GM23338 (cell line): ENCODE measurements around the gene LILRA1. TPM values are rescaled to one million over a fixed set of nuclear protein-coding genes. Genes with fewer than 3 reads are reported as not detected.

Experiments used
- ATAC-seq: fragments of 200-7000 bp; cut with Tn5 transposase; 3 replicates; pipeline ENCODE4 v1.9.1; 2020
- DNase-seq: peaks from one replicate; pipeline ENCODE4 v3.0.0-alpha.2; 2015; ENCODE audit warnings: low spot score
- H2AFZ ChIP-seq: fragments of 200-600 bp; sonication (generic); 2 replicates; pipeline ENCODE4 v1.8.0; 2016; ENCODE audit warnings: antibody characterized with exemption, mild to moderate bottlenecking, moderate library complexity
- H3F3A ChIP-seq: fragments of 200-600 bp; sonication (generic); replicated peaks from 2 replicates; pipeline ENCODE4 v1.8.0; 2017; ENCODE audit warnings: antibody characterized with exemption, mixed run types, low read depth
- H3K27ac ChIP-seq: fragments of 200-600 bp; sonication (generic); 2 replicates; pipeline ENCODE4 v1.6.1; 2016; ENCODE audit warnings: low read depth
- H3K27me3 ChIP-seq: fragments of 200-600 bp; sonication (generic); 2 replicates; pipeline ENCODE4 v1.8.0; 2016; ENCODE audit warnings: mild to moderate bottlenecking, mixed run types, moderate library complexity; ENCODE audit not compliant: insufficient read depth
- H3K36me3 ChIP-seq: fragments of 200-600 bp; sonication (generic); 2 replicates; pipeline ENCODE4 v1.8.0; 2016; ENCODE audit warnings: mild to moderate bottlenecking; ENCODE audit not compliant: insufficient read depth
- H3K4me1 ChIP-seq: fragments of 200-600 bp; sonication (generic); 2 replicates; pipeline ENCODE4 v1.8.0; 2016; ENCODE audit warnings: mild to moderate bottlenecking, moderate library complexity; ENCODE audit not compliant: insufficient read depth
- H3K4me2 ChIP-seq: fragments of 200-600 bp; sonication (generic); 2 replicates; pipeline ENCODE4 v1.7.1; 2017; ENCODE audit warnings: mixed run types
- H3K4me3 ChIP-seq: fragments of 200-600 bp; sonication (generic); 2 replicates; pipeline ENCODE4 v1.6.1; 2016; ENCODE audit warnings: mixed run types
- H3K79me2 ChIP-seq: fragments of 200-600 bp; sonication (generic); replicated peaks from 2 replicates; pipeline ENCODE4 v1.8.0; 2017; ENCODE audit warnings: mild to moderate bottlenecking; ENCODE audit not compliant: insufficient read depth
- H3K9me2 ChIP-seq: fragments of 200-600 bp; sonication (generic); 2 replicates; pipeline ENCODE4 v1.8.0; 2017; ENCODE audit not compliant: insufficient read depth
- H4K20me1 ChIP-seq: fragments of 200-600 bp; sonication (generic); replicated peaks from 2 replicates; pipeline ENCODE4 v1.8.0; 2017; ENCODE audit warnings: mild to moderate bottlenecking; ENCODE audit not compliant: insufficient read depth
- H3K27ac Mint-ChIP-seq: 2 replicates; pipeline ENCODE4 v1.8.0; 2020; ENCODE audit warnings: inconsistent platforms, mild to moderate bottlenecking, moderate library complexity, mixed read lengths
- H3K27me3 Mint-ChIP-seq: 3 replicates; pipeline ENCODE4 v1.8.0; 2022; ENCODE audit warnings: low read depth, mild to moderate bottlenecking, moderate library complexity, mixed read lengths, inconsistent platforms; ENCODE audit not compliant: insufficient read depth, poor library complexity
- H3K36me3 Mint-ChIP-seq: 3 replicates; pipeline ENCODE4 v1.8.0; 2021; ENCODE audit warnings: low read depth, mild to moderate bottlenecking, inconsistent platforms, moderate library complexity, mixed read lengths
- H3K4me1 Mint-ChIP-seq: 3 replicates; pipeline ENCODE4 v1.8.0; 2020; ENCODE audit warnings: mild to moderate bottlenecking, inconsistent platforms, mixed read lengths
- H3K4me3 Mint-ChIP-seq: 3 replicates; pipeline ENCODE4 v1.8.0; 2021; ENCODE audit warnings: moderate library complexity, mild to moderate bottlenecking, inconsistent platforms, mixed read lengths
- H3K9me3 Mint-ChIP-seq: 3 replicates; pipeline ENCODE4 v1.8.0; 2020; ENCODE audit warnings: moderate library complexity, mild to moderate bottlenecking, inconsistent platforms, mixed read lengths
- CTCF ChIP-seq, 2 experiments: fragments of 200-600 bp in 1 of 2; sonication (generic) in 1 of 2; conservative IDR thresholded peaks; 2 replicates each; pipeline versions ENCODE4 v1.5.1 to v1.6.1; 2016 to 2017; ENCODE audit warnings: antibody characterized with exemption in 2 of 2, low read depth in 2 of 2, mild to moderate bottlenecking in 2 of 2, moderate library complexity in 1 of 2
- EZH2 ChIP-seq: fragments of 200-600 bp; sonication (generic); IDR thresholded peaks from one replicate; pipeline ENCODE4 v1.8.0; 2017; ENCODE audit warnings: antibody characterized with exemption, mild to moderate bottlenecking, low read depth; ENCODE audit not compliant: unreplicated experiment
- JUNB ChIP-seq: IDR thresholded peaks from one replicate; pipeline ENCODE4 v1.6.1; 2016; ENCODE audit warnings: antibody characterized with exemption; ENCODE audit not compliant: unreplicated experiment
- POLR2AphosphoS5 ChIP-seq: IDR thresholded peaks from 2 replicates; pipeline ENCODE4 v1.6.1; 2016; ENCODE audit warnings: antibody characterized with exemption, low read depth
- REST ChIP-seq: IDR thresholded peaks from one replicate; pipeline ENCODE4 v1.6.1; 2018; ENCODE audit warnings: antibody characterized with exemption; ENCODE audit not compliant: unreplicated experiment
- STAT1 ChIP-seq: IDR thresholded peaks from one replicate; pipeline ENCODE4 v1.6.1; 2016; ENCODE audit warnings: antibody characterized with exemption; ENCODE audit not compliant: unreplicated experiment
- ZNF462 ChIP-seq: fragments of 250-450 bp; sonication (Bioruptor Pico); IDR thresholded peaks from 2 replicates; pipeline ENCODE4 v1.5.0; 2020; ENCODE audit warnings: mild to moderate bottlenecking, moderate library complexity
- polyA plus RNA-seq: library from polyadenylated mRNA; unstranded; fragments of >200 nt; fragmentation: Nextera tagmentation; extraction: Ambion mirVana; gene quantifications from 2 replicates; pipeline ENCODE4 v1.2.1, GENCODE V29; 2016
- total RNA-seq: library from RNA; depleted of rRNA; stranded (reverse); fragments of >200 nt; shearing (Covaris generic); gene quantifications from 2 replicates; pipeline ENCODE4 v1.2.3, GENCODE V29; 2014

The LILRA1 gene
- total and polyA plus RNA-seq, 2 experiments from 2014 or later, result not detected

- TF ChIP-seq ZNF462 (CRISPR knock-in tag) (no peak), POLR2AphosphoS5 (no peak), JUNB (no peak), CTCF (conservative IDR thresholded peaks at IDR 0.05; ENCODE audit: low read depth in 2 of 2) (no peak)
Measured at GRCh38 chr19:54606230-54606629, 12.8 kb downstream of the LILRA1 start (continued).

- no peak for DNase-seq
- Histone ChIP-seq H4K20me1 (no peaks in the 10 kb centered on the region), H3K9me2 (no peaks in the 10 kb centered on the region), H3K4me2 (no peak overlapping the region), H3K27me3 (no peaks in the 10 kb centered on the region), H2AFZ (no peak overlapping the region), H3K4me3 (no peak overlapping the region), H3K4me1 (no peaks in the 10 kb centered on the region), H3K36me3 (peaks cover 7% of the 10 kb centered on the region), H3F3A (no peaks in the 10 kb centered on the region), H3K79me2 (no peaks in the 10 kb centered on the region), H3K27ac (no peak overlapping the region)
- H3K27ac Mint-ChIP-seq, result no peak overlapping the region
- TF ChIP-seq EZH2 (no peak), STAT1 (no peak), REST (no peak)
- H3K27me3 Mint-ChIP-seq, result peaks cover 2% of the 10 kb centered on the region
- peaks cover 93% of the 10 kb centered on the region for H3K9me3 Mint-ChIP-seq
- H3K4me3 Mint-ChIP-seq, result no peak overlapping the region
- peaks cover 25% of the 10 kb centered on the region for H3K36me3 Mint-ChIP-seq
- ATAC-seq, result no peak
- H3K4me1 Mint-ChIP-seq, result no peaks in the 10 kb centered on the region
Measured at GRCh38 chr19:54606891-54607784, 13.7 kb downstream of the LILRA1 start.
